Activated CD8-positive, alpha-beta T cell treated with anti-CD3 and anti-CD28 coated beads, Interleukin-2, amount 10 ng/mL, durations not matched to agents 7 days and 5 days (primary cell): ENCODE results near the gene PPP4R4. TPM values are rescaled to one million over a fixed set of nuclear protein-coding genes. Genes with fewer than 3 reads are reported as not detected.
A peak's percentile ranks its signal among the peaks of the same experiment; 100 is the strongest.

Experiments used
- ATAC-seq: fragments of 150-1000 bp; cut with Tn5 transposase; one replicate; pipeline ENCODE4 v1.10.0; 2021; ENCODE audit warnings: moderate library complexity
- CTCF ChIA-PET: fragments of 350-600 bp; sonication (Branson Sonifier 250); formaldehyde crosslinking; loops from one replicate; lab custom pipeline; 2021; ENCODE audit warnings: antibody characterized with exemption; lab: Charles Lee
- POLR2A ChIA-PET: fragments of 350-600 bp; sonication (Branson Sonifier 250); formaldehyde crosslinking; loops from one replicate; lab custom pipeline; 2021; ENCODE audit warnings: antibody characterized with exemption; lab: Charles Lee
- DNase-seq: peaks from one replicate; pipeline ENCODE4 v3.0.0-alpha.2; 2020
- H3K27ac Mint-ChIP-seq: one replicate; pipeline ENCODE4 v1.8.0; 2021; ENCODE audit warnings: mild to moderate bottlenecking, mixed read lengths
- H3K27me3 Mint-ChIP-seq: one replicate; pipeline ENCODE4 v1.8.0; 2021; ENCODE audit warnings: low read depth, mixed read lengths
- H3K36me3 Mint-ChIP-seq: one replicate; pipeline ENCODE4 v1.8.0; 2021; ENCODE audit warnings: low read depth, mixed read lengths
- H3K4me1 Mint-ChIP-seq: one replicate; pipeline ENCODE4 v1.8.0; 2021; ENCODE audit warnings: low read depth, mixed read lengths
- H3K4me3 Mint-ChIP-seq: one replicate; pipeline ENCODE4 v1.8.0; 2021; ENCODE audit warnings: mild to moderate bottlenecking, mixed read lengths
- H3K9me3 Mint-ChIP-seq: one replicate; pipeline ENCODE4 v1.8.0; 2022; ENCODE audit warnings: mixed read lengths; ENCODE audit not compliant: insufficient read depth
- total RNA-seq, 2 experiments: library from RNA; stranded (reverse); gene quantifications; one replicate each; pipeline ENCODE4 v1.2.3, GENCODE V29; 2021

The PPP4R4 gene
- total RNA-seq, 2 experiments from 2014 or later, result 0.16 to 0.26 TPM

DNA sequence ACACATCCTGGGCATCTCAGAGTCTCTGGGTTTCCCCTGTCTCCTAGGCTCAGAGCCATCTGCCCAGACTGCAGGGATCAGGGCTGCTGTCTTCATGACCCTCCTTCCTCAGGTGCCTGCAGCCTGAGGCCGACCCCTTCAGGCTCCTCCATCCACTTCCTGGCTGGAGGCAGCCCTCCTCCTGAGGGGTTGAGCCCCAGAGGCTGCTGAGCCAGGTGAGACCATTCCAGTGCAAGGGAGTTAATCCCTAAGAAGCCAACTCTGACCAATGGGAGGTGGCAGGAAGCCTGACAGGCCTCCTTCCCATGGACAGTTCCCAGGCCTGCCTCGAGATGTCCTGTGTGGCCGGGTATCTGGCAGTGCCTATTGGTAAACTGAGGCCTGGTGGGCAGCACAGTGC, 8.4 kb upstream of the PPP4R4 start:
- no peak overlapping the region for H3K27ac Mint-ChIP-seq
- no peaks in the 10 kb centered on the region for H3K9me3 Mint-ChIP-seq
- POLR2A ChIA-PET, result interaction anchor here (0.6 kb wide), 1 partner anchor 58 kb away, joined by 3 read pairs; no protein-coding TSS in a partner anchor
- ATAC-seq (no peak), DNase-seq (no peak)
- peaks cover 24% of the 10 kb centered on the region for H3K27me3 Mint-ChIP-seq
- CTCF ChIA-PET, result no interaction called here
- H3K4me1 Mint-ChIP-seq, result peaks cover 18% of the 10 kb centered on the region
- no peaks in the 10 kb centered on the region for H3K36me3 Mint-ChIP-seq
- no peak overlapping the region for H3K4me3 Mint-ChIP-seq

DNA sequence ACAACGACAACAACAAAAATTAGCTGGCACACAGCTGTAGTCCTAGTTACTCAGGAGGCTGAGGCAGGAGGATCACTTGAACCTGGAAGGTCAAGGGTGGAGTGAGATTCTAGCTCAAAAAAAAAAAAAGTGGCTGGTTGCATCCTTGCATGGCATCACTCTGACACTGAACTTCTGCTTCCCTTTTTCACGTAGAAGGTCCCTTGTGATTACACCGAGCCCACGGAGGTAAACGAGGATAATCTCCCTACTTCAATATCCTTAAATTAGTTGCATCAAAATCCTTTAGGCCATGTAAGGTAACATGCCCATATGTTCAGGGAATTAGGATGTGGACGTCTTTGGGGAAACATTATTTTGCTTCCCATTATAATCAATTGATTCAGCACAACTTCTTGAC, 4.0 kb upstream of the PPP4R4 start:
- Mint-ChIP-seq H3K27ac (no peak overlapping the region), H3K36me3 (no peaks in the 10 kb centered on the region), H3K27me3 (peaks cover 46% of the 10 kb centered on the region), H3K4me1 (peaks cover 14% of the 10 kb centered on the region), H3K4me3 (no peak overlapping the region), H3K9me3 (no peaks in the 10 kb centered on the region)
- DNase-seq, result no peak
- ATAC-seq, result no peak
- POLR2A ChIA-PET, result no interaction called here
- CTCF ChIA-PET, result interaction anchor here (1.2 to 2.7 kb wide), 7 partner anchors 11 to 230 kb away, joined by 3 to 11 read pairs (median 6); no protein-coding TSS in a partner anchor

DNA sequence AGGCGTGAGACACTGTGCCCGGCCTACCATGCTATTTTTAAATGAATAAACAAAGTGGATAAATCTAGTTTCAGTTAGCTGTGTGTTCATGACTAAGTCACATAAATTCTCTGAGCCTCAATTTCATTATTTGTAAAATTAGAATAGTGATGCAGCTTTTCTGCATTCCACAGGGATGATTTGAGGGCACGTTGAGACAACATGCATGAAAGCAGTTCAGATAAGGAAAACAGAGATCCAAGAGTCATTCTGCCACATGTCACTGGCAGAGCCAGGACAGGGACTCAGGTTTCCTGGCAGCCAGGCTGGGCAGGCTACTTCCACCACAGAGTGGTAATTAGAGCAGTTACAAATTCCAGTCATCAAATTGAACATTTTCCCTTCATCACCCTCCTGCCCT, 2.9 kb upstream of the PPP4R4 start:
- H3K4me3 Mint-ChIP-seq, result no peak overlapping the region
- CTCF ChIA-PET, result interaction anchor here (1.2 to 2.4 kb wide), 6 partner anchors 9 to 231 kb away, joined by 3 to 11 read pairs (median 4); no protein-coding TSS in a partner anchor
- no peak overlapping the region for H3K27ac Mint-ChIP-seq
- ATAC-seq (no peak), DNase-seq (no peak)
- peaks cover 56% of the 10 kb centered on the region for H3K27me3 Mint-ChIP-seq
- H3K36me3 Mint-ChIP-seq, result no peaks in the 10 kb centered on the region
- peaks cover 18% of the 10 kb centered on the region for H3K4me1 Mint-ChIP-seq
- H3K9me3 Mint-ChIP-seq, result no peaks in the 10 kb centered on the region
- POLR2A ChIA-PET, result no interaction called here

DNA sequence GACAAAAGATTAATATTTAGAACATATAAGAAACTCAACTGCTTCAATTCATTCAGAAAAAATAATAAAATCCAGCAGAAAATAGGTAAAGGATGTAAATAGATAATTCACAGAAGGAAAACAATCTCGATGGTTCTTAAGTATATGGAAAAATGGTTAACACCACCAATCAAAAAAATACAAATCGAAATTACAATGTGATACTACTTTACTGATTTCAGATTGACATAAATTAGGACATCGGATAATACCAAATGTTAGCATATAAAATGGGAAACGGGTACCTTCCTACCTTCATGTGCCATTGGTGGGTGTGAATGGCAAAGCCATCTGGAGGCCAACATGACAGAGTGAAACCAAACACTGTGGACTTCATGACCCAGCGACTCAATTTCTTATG, 1.6 kb upstream of the PPP4R4 start:
- POLR2A ChIA-PET, result no interaction called here
- CTCF ChIA-PET, result no interaction called here
- no peak for ATAC-seq
- H3K4me1 Mint-ChIP-seq, result peaks cover 18% of the 10 kb centered on the region
- H3K9me3 Mint-ChIP-seq, result no peaks in the 10 kb centered on the region
- H3K4me3 Mint-ChIP-seq, result peak overlapping the region; percentile 70
- no peak for DNase-seq
- no peaks in the 10 kb centered on the region for H3K36me3 Mint-ChIP-seq
- H3K27me3 Mint-ChIP-seq, result peaks cover 57% of the 10 kb centered on the region
- H3K27ac Mint-ChIP-seq, result no peak overlapping the region

DNA sequence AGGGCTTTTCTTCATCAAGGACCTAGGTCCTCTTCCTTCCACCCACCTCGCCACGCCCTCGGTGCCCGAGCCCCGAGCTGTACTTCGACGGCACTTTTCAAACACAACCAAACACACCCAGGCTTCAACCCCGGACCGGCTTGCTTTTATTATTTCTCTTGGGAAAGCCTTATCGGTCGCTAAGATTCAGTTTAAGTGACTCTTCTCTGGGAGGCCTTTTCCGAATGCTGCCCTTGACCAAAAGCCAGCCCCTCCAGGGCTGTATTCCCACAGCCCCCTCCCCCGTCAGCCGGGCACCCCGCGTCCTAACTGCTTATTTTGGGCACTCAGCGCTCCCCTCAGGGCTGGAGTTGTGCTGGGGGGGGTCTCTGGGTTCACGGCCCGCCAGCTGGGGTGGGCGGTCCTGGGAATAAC, 644 bp upstream of the PPP4R4 start:
- DNase-seq (no peak), ATAC-seq (no peak)
- Mint-ChIP-seq H3K4me3 (peak overlapping the region; percentile 70), H3K9me3 (no peaks in the 10 kb centered on the region), H3K36me3 (no peaks in the 10 kb centered on the region), H3K27ac (peak overlapping the region; percentile 59), H3K4me1 (peaks cover 18% of the 10 kb centered on the region), H3K27me3 (peaks cover 63% of the 10 kb centered on the region)
- ChIA-PET POLR2A (interaction anchor here (0.7 kb wide), 1 partner anchor 11 kb away, joined by 3 read pairs; no protein-coding TSS in a partner anchor), CTCF (interaction anchor here (1.3 to 3.4 kb wide), 2 partner anchors 15 to 233 kb away, joined by 4 to 15 read pairs; no protein-coding TSS in a partner anchor)

DNA sequence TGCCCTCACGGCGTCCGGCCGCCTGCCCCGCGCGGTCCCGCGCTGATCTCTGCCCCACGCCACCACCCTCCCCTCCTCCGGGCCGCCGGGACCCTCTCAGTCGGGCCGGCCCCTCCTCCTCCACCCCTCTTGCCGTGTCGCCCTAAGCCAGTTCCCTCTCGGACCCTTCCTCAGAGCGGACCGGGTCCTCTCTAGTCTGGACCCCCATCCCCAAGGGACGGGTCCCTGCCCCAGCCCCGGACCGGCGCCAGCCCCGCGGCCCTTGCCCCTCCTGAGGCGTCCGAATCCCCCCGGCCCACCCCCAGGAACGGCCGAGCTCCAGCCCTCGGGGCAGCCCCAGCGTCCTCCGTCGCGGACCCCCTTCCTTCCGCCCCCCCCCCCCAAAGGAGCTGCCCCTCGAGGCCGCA, 485 bp downstream of the PPP4R4 start:
- CTCF ChIA-PET, result interaction anchor here (1.4 to 3.4 kb wide), 4 partner anchors 13 to 235 kb away, joined by 3 to 15 read pairs (median 12); no protein-coding TSS in a partner anchor
- Mint-ChIP-seq H3K36me3 (no peaks in the 10 kb centered on the region), H3K27ac (no peak overlapping the region)

DNA sequence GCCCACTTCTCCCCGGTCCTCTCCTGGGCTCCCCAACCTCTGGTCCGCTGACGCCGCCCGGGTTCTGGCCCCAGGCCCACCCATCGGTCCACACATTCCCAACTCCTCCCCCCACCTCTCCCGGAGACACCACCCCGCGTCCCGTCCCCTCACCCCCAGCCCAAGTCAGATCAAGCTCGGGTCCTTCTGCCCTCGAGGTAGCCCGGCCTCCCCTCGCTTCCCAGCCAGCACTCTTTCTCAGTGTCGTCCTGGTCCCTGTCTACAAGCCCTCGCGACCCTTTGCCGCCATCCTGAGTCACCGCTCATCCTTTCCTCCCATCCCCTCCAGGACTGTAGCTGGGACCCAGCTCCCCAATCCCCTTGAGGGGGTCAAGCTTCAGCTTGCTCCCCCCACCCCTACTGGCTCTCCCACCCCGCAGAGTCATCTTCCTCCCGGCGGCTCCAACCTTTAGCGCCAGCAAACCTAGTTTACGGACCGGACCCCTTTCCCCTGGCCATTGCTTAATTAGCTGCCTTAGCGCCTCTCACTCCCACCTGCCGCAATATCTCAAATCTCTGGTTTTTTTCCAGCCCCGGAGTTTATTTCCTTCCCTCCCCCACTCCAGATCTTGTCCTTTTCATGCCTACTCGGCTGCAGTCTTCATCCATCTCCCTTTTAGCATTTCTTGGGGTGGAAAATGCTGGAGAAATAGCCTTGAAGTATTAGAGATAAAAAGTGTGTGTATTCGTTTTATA, 1.1 kb downstream of the PPP4R4 start:
- Mint-ChIP-seq H3K36me3 (no peaks in the 10 kb centered on the region), H3K27me3 (peaks cover 67% of the 10 kb centered on the region), H3K9me3 (no peaks in the 10 kb centered on the region), H3K4me1 (peaks cover 18% of the 10 kb centered on the region), H3K27ac (no peak overlapping the region), H3K4me3 (peak overlapping the region; percentile 61)
- POLR2A ChIA-PET, result interaction anchor here (0.6 kb wide), 1 partner anchor 102 kb away, joined by 4 read pairs; no protein-coding TSS in a partner anchor
- CTCF ChIA-PET, result interaction anchor here (1.4 to 3.4 kb wide), 4 partner anchors 13 to 235 kb away, joined by 3 to 15 read pairs (median 12); no protein-coding TSS in a partner anchor
- DNase-seq (no peak), ATAC-seq (no peak)

More for the DNA sequence above, 485 bp downstream of the PPP4R4 start:
- Mint-ChIP-seq H3K9me3 (no peaks in the 10 kb centered on the region), H3K4me1 (peaks cover 18% of the 10 kb centered on the region), H3K4me3 (peak overlapping the region; percentile 28), H3K27me3 (peaks cover 70% of the 10 kb centered on the region)
- POLR2A ChIA-PET, result interaction anchor here (0.6 kb wide), 1 partner anchor 101 kb away, joined by 4 read pairs; no protein-coding TSS in a partner anchor
- no peak for DNase-seq
- no peak for ATAC-seq

DNA sequence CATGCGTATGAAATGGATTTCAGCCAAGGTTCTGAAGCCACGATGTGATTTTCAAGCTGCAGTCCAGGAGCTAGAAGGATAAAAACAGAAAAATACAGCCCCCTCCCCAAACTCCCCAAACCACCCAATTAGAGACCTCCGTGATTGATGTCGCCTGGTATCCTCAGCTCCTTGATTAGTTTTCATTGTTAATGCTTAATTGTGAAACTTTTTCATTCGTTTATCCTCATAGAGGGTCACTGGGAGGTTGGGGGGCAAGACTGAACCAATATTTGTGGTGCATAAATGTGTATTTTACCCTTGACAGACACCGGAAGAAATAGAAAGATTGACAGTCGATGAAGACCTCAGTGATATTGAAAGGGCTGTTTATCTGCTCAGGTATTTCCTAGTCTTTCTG, 1.6 kb downstream of the PPP4R4 start:
- ATAC-seq, result no peak
- ChIA-PET CTCF (interaction anchor here (1.4 to 3.4 kb wide), 4 partner anchors 14 to 236 kb away, joined by 3 to 15 read pairs (median 12); no protein-coding TSS in a partner anchor), POLR2A (no interaction called here)
- Mint-ChIP-seq H3K27me3 (peaks cover 66% of the 10 kb centered on the region), H3K36me3 (no peaks in the 10 kb centered on the region), H3K27ac (no peak overlapping the region), H3K4me3 (no peak overlapping the region), H3K9me3 (no peaks in the 10 kb centered on the region), H3K4me1 (peaks cover 23% of the 10 kb centered on the region)
- no peak for DNase-seq

DNA sequence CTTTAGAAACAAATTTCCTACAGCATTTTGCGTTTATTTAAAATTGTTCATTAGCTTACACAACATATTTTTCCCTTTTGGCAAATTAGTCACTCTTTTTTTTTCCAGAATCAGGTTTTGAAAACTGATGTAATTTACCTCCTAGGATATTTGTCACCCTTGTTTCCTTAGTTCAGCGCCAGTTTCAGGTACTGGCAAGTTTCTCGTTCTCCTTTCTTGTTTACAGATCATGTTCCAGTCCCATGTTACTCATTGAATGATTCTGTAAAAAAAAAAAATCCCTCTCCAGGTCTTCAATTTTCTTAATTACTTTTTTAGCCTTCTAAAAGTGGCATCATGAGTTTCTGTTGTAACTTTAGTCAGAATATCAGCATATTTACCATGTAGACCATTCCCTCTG, 2.7 kb downstream of the PPP4R4 start:
- H3K27ac Mint-ChIP-seq, result no peak overlapping the region
- peaks cover 27% of the 10 kb centered on the region for H3K4me1 Mint-ChIP-seq
- H3K9me3 Mint-ChIP-seq, result no peaks in the 10 kb centered on the region
- CTCF ChIA-PET, result interaction anchor here (1.3 kb wide), 1 partner anchor 41 kb away, joined by 3 read pairs; no protein-coding TSS in a partner anchor
- ATAC-seq (no peak), DNase-seq (no peak)
- no peak overlapping the region for H3K4me3 Mint-ChIP-seq
- H3K27me3 Mint-ChIP-seq, result peaks cover 61% of the 10 kb centered on the region
- POLR2A ChIA-PET, result no interaction called here
- H3K36me3 Mint-ChIP-seq, result no peaks in the 10 kb centered on the region

DNA sequence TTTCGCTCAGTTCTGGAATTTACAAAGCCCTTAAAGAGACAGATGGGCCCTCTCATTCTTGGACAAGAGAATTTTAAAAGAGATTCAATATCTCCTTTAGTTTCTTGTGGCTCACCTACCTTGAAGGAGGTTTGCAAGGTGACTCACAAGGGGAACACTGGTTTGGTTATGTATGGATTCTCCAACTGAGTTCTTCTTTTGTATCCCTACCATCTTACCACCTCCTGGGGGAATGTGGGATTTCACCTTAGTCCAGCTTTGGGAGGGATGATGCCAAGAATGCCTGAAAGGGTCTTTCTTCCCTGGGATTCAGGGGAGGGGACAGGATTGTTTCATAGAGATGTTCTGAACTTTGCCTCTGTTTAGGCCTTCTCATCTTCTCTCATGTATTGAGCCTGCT, 3.7 kb downstream of the PPP4R4 start:
- Mint-ChIP-seq H3K36me3 (no peaks in the 10 kb centered on the region), H3K27me3 (peaks cover 55% of the 10 kb centered on the region), H3K9me3 (no peaks in the 10 kb centered on the region), H3K4me3 (no peak overlapping the region), H3K4me1 (peaks cover 26% of the 10 kb centered on the region), H3K27ac (no peak overlapping the region)
- ChIA-PET CTCF (interaction anchor here (1.3 to 7.5 kb wide), 2 partner anchors 42 to 47 kb away, joined by 3 to 79 read pairs; partner anchors contain the start of gene IFI27L2), POLR2A (no interaction called here)
- DNase-seq (no peak), ATAC-seq (no peak)

DNA sequence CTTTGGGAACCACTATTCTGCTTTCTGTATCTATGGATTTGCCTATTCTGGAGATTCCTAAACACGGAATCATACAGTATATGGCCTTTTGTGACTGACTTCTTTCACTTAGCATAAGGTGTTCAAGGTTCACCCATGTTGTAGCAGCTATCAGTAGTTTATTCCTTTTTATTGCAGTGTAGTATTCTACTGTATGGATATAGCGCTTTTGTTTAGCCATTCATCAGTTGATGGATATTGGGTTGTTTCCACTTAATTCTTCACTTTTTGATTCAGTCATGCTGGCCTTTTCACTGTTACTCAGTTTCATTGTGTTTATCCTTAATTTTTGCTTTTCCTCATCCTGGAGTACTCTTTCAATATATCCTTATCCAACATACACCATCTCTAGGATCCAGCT, 5.1 kb downstream of the PPP4R4 start:
- CTCF ChIA-PET, result interaction anchor here (0.6 to 7.5 kb wide), 13 partner anchors 11 to 1040 kb away, joined by 3 to 79 read pairs (median 5); partner anchors contain the start of gene IFI27L2
- H3K4me1 Mint-ChIP-seq, result peaks cover 18% of the 10 kb centered on the region

More for the DNA sequence above, 5.1 kb downstream of the PPP4R4 start:
- Mint-ChIP-seq H3K27ac (no peak overlapping the region), H3K4me3 (no peak overlapping the region), H3K36me3 (no peaks in the 10 kb centered on the region), H3K9me3 (no peaks in the 10 kb centered on the region), H3K27me3 (peaks cover 53% of the 10 kb centered on the region)
- POLR2A ChIA-PET, result no interaction called here
- ATAC-seq (no peak), DNase-seq (no peak)
